ENCODE results near the gene HUNK. TPM values are rescaled to one million over a fixed set of nuclear protein-coding genes. Genes with fewer than 3 reads are reported as not detected.

Gene HUNK
- total RNA-seq, 1 donor from 2014 or later, result 44.0 TPM

GRCh38 chr21:32018381-32018780 lies 145.6 kb downstream of the HUNK start:
- no peaks in the 10 kb centered on the region for H3K9me3 Mint-ChIP-seq
- H3K27me3 Mint-ChIP-seq, result no peaks in the 10 kb centered on the region
- H3K36me3 Mint-ChIP-seq, result no peaks in the 10 kb centered on the region
- no peak for DNase-seq (ENCODE audit: extremely low spot score, unreplicated experiment)
- TF ChIP-seq, protein P1, sequence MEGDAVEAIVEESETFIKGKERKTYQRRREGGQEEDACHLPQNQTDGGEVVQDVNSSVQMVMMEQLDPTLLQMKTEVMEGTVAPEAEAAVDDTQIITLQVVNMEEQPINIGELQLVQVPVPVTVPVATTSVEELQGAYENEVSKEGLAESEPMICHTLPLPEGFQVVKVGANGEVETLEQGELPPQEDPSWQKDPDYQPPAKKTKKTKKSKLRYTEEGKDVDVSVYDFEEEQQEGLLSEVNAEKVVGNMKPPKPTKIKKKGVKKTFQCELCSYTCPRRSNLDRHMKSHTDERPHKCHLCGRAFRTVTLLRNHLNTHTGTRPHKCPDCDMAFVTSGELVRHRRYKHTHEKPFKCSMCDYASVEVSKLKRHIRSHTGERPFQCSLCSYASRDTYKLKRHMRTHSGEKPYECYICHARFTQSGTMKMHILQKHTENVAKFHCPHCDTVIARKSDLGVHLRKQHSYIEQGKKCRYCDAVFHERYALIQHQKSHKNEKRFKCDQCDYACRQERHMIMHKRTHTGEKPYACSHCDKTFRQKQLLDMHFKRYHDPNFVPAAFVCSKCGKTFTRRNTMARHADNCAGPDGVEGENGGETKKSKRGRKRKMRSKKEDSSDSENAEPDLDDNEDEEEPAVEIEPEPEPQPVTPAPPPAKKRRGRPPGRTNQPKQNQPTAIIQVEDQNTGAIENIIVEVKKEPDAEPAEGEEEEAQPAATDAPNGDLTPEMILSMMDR (conservative IDR thresholded peaks at IDR 0.05), result no peak
- no peak overlapping the region for H3K27ac Mint-ChIP-seq
- H3K4me1 Mint-ChIP-seq (ENCODE audit: unreplicated experiment), result peaks cover 16% of the 10 kb centered on the region
- H3K4me3 Mint-ChIP-seq, result no peak overlapping the region

DNA sequence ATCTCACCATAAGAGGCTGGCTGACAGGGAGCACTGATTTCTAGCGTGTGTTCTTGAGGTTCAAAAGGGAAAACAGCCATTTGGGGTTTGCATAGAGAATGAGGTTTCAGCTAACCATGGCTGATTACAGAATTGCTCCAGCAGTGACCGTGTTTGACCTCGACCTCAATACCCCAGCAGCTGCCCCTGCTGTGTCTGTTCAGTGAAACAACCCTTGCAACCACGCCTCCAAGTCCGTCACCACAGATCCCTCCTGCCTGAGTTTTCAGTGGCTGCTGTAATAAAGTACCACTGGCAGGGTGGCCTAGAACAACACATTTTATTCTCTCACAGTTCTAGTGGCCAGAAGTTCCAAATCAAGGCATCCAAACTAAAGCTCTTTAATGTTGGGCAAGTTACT lies 147.7 kb downstream of the HUNK start:
- Mint-ChIP-seq H3K27me3 (no peaks in the 10 kb centered on the region), H3K9me3 (no peaks in the 10 kb centered on the region), H3K27ac (no peak overlapping the region), H3K36me3 (no peaks in the 10 kb centered on the region), H3K4me1 (ENCODE audit: unreplicated experiment) (peaks cover 16% of the 10 kb centered on the region), H3K4me3 (no peak overlapping the region)
- no peak for DNase-seq (ENCODE audit: extremely low spot score, unreplicated experiment)
- TF ChIP-seq, protein P1 (conservative IDR thresholded peaks at IDR 0.05), result no peak

DNA sequence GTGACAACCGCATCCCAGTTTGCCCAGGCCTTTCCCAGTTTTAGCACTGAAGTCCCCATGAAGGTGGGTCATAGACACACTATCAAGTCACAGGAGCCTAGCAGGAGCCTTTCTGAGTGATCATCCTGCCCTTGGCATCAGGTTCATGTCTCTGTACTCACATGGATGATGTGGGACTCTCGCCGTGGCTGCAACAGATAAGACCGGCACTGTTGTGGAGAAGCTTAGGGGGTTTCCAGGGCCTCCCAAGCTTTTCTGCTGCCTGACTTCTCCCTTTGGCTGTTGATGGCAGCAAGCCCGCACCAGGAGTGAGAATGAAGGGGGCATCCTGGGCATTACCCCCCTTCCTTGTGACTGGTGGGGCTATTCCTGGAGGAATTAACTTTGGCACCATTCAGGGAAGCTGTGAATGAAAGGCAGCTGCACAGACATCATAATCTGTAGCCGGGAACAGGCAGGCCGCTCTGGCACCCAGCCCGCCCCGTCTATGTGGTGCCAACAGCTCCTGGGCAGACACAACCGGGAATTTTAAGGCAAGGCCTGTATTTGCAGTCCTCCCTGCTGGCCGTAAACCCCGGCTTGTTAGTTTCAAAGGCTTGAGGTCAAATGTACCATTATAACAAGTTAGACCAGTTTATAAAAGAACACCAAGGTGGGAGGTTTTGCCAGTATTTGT lies 148.6 kb downstream of the HUNK start:
- peaks cover 16% of the 10 kb centered on the region for H3K4me1 Mint-ChIP-seq (ENCODE audit: unreplicated experiment)
- H3K36me3 Mint-ChIP-seq, result no peaks in the 10 kb centered on the region
- no peak overlapping the region for H3K27ac Mint-ChIP-seq
- TF ChIP-seq, protein P1 (conservative IDR thresholded peaks at IDR 0.05), result no peak
- DNase-seq (ENCODE audit: extremely low spot score, unreplicated experiment), result no peak
- H3K4me3 Mint-ChIP-seq, result no peak overlapping the region
- no peaks in the 10 kb centered on the region for H3K9me3 Mint-ChIP-seq
- H3K27me3 Mint-ChIP-seq, result no peaks in the 10 kb centered on the region

DNA sequence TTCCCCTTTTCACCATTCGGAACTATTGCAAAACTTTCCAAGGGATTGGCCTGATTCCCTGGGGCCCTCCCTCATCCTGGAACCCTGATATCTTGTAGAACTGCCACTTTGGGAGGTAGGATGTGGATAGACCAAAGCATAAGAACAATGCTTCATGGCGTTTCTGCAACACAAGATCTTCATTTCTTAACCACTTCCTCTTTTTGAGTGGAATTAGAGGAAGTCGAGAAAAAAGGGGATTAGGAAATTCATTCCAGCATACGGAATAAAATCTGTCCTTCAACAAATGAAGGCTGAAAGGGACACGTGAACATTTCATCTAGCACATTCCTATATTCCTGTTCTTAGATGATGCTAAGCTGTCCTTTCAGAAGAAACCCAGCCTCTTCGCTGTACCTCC lies 149.3 kb downstream of the HUNK start:
- H3K4me1 Mint-ChIP-seq (ENCODE audit: unreplicated experiment), result peaks cover 16% of the 10 kb centered on the region
- H3K36me3 Mint-ChIP-seq, result no peaks in the 10 kb centered on the region
- H3K27me3 Mint-ChIP-seq, result no peaks in the 10 kb centered on the region
- no peaks in the 10 kb centered on the region for H3K9me3 Mint-ChIP-seq
- H3K4me3 Mint-ChIP-seq, result no peak overlapping the region
- TF ChIP-seq, protein P1 (conservative IDR thresholded peaks at IDR 0.05), result no peak
- no peak for DNase-seq (ENCODE audit: extremely low spot score, unreplicated experiment)
- no peak overlapping the region for H3K27ac Mint-ChIP-seq

DNA sequence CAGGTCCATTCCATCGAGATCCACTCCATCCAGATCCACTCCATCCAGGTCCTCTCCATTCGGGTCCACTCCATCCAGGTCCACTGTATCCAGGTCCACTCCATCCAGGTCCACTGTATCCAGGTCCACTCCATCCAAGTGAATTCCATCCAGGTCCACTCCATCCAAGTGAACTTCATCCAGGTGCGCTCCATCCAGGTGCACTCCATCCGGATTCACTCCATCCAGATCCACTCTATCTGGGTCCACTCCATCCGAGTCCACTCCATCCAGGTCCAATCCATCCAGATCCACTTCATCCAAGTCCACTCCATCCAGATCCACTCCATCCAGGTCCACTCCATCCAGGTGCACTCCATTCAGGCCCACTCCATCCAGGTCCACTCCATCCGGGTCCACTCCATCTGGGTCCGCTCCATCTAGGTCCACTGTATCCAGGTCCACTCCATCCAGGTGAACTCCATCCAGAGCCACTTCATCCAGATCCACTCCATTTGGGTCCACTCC lies 157.4 kb downstream of the HUNK start:
- Mint-ChIP-seq H3K9me3 (peaks cover 7% of the 10 kb centered on the region), H3K27me3 (no peaks in the 10 kb centered on the region), H3K4me1 (ENCODE audit: unreplicated experiment) (peaks cover 8% of the 10 kb centered on the region), H3K36me3 (no peaks in the 10 kb centered on the region), H3K27ac (no peak overlapping the region), H3K4me3 (no peak overlapping the region)
- DNase-seq (ENCODE audit: extremely low spot score, unreplicated experiment), result no peak
- TF ChIP-seq, protein P1 (conservative IDR thresholded peaks at IDR 0.05), result no peak
